Stimulated activated CD4-positive, alpha-beta T cell treated with anti-CD3 and anti-CD28 coated beads, Interleukin-2, amount 100 ng/mL, for 4 hours (primary cell): ENCODE results near the gene N4BP2.

ENCODE experiments used
- DNase-seq: peaks from one replicate; pipeline ENCODE4 v3.0.0-alpha.2; 2020; ENCODE audit warnings: low read depth

Gene N4BP2

DNA sequence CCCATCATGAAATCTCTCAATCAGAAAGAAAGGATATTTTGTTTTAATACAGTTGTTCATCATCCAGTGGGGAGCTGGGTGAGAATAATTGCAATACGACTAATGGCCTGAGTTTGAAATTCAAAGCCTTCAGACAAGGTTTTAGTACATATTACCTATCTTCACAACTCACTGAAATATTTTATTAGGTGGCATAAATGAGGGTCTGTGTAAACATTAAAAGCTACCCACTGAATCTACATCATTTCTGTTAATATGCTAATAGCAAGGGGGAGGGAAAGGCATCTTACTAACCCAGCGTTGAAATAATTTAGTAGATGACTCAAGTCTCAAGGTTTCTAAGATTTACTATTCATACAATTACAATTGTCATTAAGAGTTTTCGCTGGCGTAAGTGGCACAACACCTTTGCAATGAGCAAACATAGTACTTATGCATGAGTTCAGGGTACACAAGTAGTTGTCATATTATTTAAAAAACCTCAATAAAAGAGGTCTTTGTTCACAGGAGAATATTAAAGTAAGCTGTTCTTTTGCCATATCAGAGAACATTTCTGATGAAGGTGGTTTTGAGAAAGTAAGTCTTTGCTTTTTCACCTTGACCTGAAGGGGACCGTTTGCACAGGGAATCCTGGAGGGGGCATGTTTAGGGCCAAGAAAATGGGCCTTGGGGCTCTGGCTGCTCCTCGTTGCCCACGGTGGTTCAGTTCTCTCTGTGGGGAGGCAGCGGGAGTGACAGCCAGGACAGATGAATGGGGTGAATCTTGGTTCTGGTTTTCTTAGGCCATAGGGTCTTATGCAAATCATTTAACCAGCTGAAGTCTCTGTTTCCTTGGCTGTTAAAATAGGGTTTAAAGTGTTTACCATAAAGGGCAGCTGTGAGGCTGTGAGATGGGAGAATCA, 135.7 kb downstream of the N4BP2 start:
- no peak for DNase-seq

DNA sequence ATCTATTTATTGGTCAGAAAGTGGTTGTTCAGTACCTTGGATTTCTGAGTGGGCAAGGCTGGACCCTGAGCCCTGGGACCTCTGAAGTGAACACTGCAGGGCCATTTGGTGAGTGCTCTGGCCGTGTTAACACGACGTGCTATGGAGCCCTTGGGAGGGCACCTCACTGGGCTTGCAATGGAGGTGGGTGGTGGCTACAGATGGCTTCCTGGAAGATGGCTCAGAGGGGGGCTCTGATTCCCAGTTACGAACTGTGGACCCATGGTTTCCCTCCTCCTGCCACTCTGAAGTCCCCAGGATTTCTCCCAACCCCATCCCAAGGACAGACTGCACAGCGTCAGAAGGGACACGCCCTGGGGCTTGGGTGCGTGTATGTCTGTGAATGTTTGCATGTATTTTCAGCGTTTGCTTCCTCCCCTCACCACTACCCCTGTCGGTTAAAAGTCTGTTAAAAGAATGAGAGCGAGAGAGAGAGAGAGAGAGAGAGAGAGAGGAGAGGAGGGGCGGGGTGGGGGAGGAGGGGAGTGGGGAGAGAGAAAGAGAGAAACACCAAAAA, 136.4 kb downstream of the N4BP2 start:
- DNase-seq = no peak

DNA sequence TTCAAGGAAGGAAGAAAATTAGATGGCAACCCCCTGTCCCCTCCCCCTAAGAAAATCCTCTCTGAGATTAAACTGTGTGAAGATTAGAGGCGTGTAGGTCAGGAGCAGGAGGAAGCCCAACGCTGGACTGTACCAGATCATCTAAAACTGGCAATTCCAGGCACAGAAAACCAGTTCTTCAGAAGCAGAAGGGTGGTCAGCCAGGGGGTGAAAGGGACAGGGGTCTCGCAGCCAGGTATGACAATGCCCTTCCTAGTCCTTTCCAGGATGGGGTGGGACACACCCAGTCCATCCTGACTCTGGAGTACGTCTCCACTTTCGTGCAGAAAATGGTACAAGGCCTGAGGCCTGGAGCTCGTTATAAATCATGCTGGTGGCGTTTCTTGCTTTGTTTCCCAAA, 136.9 kb downstream of the N4BP2 start:
- DNase-seq = no peak

DNA sequence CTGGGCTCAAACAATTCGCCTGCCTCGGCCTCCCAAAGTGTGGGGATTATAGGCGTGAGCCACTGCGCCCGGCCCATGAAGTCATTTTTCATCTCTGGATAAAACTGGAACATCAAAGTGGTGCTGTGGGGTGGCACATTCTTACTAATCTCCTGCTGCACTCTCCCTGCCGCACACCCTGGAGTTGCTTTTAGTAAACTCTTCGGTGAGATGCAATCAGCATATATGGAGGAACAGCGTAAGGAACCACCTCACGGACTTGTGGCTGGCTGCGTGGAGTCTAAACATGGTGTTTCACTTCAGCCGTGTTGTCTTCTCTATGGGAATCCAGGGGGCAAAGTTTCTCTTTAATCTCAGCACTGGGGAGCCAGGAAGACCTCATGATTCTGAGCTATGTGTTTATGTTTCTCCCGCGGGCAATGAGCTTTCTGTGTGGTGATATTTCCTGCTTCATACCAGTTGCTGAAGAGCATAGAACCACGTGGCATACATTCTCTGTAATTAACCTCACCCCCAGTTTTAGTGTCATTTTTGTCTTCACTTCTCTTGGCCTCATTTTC, 138.0 kb downstream of the N4BP2 start:
- no peak for DNase-seq

DNA sequence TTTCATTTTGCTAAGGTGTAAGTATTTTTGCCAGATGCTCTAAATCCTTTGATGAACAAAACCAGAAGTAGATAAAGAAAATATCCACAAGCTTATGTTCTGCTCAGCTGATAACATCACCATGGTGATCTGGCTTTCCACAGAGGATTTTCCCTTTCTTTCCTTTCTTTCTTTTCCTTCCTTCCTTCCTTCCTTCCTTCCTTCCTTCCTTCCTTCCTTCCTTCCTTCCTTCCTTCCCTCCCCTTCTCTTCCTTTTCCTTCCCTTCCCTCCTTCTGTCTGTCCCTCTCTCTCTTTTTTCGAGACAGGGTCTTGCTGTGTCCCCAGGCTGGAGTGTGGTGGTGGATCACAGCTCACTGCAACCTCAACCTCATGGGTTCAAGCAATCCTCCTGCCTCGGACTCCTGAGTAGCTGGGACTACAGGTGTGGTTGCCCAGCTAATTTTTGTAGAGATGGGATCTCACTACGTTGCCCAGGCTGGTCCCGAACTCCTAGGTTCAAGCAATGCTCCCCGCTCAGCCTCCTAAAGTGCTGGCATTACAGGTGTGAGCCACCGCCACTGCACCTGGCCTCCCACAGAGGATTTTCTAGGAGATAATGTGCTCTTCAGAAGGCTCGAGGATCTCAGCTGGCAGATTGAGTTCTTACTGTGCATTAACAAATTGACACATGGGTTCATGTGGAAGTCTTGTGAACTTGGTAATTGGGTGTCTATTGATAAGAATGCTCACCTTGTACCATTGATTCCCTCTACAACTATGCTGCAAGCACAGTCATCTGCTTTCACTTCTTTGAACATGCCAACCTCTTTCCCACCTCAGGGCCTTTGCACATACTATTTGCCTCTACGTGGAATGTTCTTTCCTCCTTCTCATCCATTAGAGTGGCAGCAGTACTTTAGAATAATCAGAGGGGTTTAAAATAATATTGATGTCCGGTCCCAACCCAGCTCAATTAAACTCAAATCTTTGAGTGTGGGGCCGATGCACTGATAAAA, 138.8 kb downstream of the N4BP2 start:
- DNase-seq = no peak

DNA sequence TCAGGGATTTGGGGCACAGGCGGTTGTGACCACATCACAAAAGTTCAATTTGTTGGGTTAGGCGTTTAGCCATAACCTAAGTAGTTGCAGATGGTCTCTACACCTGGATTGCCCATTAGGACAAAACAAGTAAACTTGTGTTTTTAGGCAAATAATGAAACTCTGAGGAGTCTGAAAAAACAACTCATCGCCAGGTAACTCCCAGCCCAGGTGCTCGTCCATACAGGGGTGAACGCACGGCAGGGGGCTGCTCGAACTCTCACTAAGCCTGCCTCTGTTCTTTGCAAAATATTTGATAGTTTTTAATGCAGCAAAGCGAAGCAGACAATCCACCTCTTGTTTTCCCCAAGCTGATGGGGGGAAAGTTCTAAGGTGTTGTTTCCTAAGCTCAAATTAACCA, 139.6 kb downstream of the N4BP2 start:
- DNase-seq = no peak

DNA sequence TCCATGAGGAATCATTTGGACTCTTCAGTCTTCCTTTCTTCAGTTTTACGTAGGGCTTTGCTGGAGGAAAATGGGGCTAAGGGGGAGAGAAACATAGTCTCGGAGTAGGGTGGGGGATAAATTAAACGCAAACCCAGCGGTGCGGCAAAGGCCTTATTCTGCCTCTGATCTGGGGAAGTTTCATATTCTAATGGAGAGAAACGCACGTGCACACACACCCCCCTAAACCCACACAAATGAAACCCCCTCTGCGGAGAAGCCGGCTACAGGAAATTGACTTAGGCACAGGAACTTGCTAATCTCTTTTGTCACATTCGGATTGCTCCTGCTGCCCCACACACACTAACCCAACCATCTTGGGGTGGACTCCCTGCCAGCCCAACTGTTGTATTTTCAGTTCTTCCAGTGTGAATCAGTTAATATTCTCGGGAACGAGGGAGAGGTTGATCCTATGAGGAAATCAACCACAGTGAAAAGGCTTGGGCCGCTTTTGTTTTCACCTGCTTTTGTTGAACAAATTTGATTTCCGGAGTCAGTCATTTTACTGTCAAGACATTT, 140.2 kb downstream of the N4BP2 start, which contains the start of gene RHOH:
Gene RHOH (plus strand): TSS at position 308 of the 558 bp plus-strand sequence. CDS start 46,356 bp downstream, outside the sequence.
- DNase-seq = peak; percentile 73

DNA sequence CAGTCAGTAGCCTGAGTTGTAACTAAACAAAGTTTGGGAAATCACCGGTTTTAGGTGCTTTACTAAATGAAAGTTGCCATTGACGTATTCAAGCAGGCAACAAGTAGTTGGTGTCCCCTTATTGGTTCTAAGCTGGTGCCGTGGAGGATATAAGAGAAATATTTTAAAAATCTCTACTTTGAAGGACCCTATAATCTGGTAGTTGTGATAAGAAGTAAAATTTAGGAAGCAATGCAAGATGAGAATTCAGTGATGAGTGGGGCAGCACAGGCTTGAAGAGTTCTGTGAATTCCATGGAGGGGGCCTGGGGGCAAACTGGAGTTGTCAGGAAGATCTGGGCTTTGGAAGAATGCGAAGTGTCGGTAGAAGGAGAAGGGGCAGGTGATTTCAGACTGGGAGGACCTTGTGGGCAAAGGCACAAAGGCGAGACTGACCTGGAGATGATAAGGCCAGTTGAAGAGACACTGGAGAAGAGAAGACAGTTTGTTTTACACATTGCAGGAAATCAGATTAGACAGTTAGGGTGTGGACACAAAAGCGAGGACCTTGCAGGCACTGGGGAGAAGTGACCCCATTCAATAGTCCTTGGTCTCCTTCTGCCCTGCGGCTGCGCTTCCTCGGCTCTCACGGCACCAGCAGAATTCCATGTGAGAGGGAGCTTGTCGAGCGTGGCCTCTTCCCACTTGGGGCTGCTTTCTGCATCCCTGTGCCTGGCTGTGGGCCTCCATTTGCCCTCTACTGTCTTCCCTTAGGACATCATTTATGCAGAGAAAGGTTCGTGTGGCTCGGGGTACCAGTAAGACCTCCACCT, 141.4 kb downstream of the N4BP2 start:
- DNase-seq = no peak

DNA sequence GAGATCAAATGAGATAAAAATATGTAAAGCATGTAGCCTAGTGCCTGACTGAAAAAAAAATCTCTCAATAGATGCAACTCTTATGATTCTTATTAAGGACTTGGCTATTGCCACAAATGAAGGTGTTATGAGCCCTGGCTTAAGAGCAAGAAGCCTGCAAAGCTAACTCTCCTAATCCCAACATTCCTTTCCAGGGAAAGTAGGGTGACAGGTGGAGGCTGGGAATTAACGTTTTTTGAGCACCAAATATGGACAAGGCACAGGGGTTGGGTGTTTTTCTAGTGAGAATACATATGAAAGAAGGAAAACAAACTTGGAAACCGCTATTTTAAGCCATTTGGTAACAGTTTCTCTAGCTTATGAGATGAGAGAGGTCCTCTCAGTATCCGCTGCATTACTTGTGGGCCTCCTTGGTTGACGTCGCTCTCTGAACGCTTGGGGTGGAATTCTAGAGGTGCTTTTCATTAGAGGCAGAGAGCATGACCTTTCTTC, 142.6 kb downstream of the N4BP2 start:
- no peak for DNase-seq

DNA sequence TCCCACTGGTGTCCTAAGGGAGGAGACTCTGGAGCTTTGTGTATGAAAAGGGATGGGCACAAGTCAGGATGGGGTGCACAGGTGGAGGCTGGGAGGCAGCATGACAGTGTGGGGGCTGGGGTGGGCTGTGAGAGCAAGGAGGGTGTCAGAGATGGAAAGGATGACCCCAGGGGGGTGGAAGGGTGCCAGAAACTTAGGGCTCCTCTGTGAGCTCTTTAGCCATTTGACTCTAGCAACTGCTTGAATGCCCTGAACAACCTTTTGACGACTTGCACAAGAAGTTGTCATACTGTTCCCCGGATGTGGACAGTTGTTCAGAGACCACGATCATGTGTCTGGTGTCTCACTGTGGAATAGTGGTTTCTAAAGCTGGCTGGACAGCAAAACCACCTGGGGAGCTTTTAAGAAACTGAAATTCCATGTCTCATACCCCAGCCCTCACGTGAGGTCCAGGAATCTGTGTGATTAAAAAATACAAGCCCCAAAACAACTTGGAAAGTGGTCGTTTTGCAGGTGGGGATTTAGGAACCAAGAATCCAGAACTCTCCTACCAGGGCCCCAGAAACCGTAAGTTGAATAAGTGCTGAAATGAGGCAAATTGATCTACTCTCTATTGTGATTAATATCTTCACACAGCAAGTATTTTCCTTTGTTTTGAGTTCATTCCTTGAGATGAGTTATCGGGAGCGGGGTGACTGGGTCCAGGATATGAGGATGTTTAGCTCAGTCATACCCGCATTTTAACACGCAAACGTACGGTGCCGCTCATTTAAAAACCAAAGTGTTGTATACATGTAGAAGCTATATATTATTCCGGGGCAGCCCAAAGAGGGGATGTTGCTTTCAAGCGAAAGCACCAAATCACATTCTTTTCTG, 143.6 kb downstream of the N4BP2 start:
- no peak for DNase-seq

DNA sequence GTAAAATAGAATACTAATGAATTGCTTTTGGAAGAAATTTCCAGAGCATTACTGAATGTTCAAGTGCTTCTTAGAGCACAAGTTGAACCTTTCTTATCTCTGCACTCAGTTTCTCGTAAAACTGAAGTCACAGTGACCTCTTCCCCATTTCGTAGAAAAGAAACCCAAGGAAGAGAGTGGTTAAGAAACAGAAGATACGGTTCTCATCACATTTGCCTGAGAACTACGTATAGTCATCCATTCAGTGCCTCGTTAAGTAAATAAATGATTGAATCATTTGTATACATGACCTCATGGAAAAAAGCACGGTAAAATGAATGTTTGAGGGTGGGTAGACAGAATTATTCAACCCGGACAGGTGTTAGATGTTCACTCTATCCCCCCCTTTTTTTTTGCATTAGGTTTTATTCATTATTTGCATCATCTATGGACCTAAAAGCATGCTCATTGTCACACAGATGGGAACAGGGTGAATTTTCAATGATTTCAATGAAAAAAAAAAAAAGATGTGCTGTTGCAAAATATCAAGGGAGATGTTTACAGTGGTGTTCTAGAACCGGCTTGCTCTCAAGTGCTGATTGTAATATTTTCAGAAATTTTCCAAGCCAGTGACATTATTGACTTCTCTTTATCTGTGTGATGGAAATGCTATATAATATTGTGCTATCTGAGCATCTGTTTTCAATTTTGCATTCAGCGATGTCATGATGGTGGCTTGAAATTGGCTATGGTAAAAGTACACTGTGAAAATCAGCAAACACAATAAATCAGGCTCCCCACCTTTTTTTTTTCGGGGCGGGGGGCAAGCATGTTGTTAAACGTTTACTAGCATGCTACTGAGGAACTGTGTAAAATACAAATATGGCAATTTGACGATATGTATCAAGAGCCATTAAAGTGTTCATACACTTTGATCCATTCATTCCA, 144.5 kb downstream of the N4BP2 start:
- DNase-seq = no peak

DNA sequence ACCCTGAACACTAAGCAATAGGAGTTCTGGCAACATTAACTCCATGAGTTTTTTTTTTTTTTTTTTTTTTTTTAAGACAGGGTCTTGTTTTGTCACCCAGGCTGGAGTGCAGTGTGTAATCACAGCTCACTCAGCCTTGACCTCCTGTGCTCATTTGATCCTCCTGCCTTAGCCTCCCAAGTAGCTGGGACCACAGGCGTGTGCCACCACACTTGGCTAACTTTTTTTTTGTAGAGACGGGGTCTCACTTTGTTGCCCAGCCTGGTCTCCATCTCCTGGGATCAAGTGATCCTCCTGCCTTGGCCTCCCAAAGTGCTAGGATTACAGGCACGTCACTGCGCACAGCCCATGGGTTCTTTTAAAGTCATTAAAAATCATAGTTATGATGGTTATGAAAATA, 145.2 kb downstream of the N4BP2 start:
- DNase-seq = no peak

DNA sequence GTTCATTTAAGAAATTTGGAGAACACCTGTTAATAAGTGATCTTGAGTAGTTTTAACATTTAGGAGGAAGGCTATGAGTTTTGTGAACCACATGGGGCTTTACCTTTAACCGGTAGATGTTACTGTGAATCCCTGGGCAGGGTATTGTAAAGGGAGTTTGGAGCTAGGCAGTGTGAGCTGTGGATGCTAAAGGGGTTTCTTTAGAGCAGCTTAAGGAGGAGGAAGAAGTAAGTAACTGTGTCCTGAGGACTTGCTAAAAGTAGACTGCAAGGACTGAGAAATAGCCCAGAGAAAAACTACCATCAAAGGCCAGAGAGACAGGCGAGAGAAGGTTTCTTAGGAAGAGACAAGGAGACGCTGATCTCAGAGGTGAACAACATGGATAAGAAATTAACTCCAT, 145.8 kb downstream of the N4BP2 start:
- no peak for DNase-seq

DNA sequence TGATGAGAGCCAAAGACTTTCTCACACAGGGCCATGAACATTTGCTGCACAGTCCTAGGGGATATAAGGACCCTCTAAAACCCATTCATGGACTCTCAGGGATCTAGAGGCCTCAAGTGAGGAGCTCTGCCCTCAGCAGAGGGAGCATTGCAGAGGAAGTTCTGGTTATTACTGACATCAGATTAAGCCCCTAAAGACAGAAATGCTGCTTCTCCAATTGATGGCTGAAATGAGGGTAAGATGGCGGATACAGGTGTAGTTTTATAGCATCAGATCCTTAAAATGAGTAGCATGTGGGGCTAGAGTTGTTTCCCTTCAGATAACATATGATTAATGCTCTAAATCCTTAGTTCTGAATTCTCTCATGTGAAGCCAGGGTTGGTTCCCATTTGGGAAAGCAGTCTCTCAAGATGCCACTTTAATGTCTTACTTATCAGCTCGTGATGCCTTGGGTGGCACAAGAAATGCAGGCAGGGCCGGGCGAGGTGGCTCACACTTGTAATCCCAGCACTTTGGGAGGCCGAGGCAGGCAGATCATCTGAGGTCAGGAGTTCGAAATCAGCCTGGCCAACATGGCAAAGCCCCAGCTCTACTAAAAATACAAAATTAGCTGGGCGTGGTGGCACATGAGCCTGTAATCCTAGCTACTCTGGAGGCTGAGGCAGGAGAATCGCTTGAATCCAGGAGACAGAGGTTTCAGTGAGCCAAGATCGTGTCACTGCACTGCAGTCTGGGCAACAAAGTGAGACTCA, 148.0 kb downstream of the N4BP2 start:
- DNase-seq = no peak

DNA sequence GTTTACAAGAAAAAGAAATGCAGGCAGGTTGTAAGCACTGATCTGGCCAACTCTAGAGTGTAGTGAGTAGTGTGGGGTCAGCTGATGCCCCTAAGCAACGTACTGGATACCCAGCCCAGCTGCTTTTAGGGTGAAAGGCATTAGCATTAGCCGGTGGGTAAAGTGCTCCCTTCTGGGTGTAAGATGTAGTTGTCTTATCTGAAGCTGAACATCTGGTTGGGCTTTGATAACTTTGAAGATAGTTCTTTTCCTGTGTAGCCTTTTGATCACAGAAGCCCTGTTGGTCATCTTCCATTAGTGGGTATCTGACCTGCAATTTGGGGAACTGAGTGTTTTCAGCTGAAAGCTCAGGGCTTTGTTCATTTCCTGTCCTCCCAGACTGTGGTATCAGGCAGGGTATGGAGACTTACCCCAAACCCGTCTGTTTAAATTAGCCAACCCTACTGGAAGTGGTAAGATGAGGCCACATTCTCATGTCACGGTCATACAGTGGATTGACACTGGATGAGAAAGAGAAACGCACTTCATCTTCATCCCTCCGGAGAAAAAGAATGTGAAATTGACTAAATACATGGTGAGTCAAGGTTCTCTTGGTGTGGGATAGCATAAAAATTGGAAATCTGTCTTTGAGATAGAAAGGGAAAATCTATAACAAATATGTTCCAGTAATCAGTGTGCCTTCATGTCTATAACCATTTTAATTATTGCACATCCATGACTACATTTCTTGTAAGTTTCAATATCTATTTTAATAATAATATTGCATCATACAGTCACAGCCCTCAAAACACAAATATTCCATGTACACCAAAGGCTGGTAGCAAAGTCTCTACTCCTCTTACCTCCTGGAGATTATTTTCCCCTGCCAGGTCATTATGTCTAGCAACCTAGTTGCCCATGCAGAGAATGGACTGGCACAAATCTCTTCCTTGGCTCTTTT, 148.9 kb downstream of the N4BP2 start:
- no peak for DNase-seq

DNA sequence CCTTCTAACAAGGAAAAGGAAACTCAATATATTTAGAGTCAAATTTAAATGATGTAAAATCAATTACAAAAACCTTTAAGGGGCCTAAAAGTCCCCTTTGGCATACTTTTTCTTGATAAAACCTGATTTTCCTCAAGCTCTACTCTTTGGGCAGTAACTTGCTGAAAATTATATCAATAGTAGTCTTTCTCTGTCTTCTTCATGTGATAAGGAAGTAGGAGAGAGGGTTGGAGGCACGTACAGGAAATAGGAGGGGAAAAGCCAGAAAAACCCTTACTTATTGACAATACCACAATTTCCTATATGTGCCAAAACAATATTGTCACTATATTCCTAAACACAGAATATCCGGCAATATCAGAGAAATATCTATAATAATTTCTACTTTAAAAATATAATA, 149.8 kb downstream of the N4BP2 start:
- DNase-seq = no peak
